Measurements from ENCODE around the gene BMAL2. TPM values are rescaled to one million over a fixed set of nuclear protein-coding genes. Genes with fewer than 3 reads are reported as not detected.

Gene BMAL2
- total RNA-seq, 2 donors from 2014 or later: 2.0 to 2.5 TPM

DNA sequence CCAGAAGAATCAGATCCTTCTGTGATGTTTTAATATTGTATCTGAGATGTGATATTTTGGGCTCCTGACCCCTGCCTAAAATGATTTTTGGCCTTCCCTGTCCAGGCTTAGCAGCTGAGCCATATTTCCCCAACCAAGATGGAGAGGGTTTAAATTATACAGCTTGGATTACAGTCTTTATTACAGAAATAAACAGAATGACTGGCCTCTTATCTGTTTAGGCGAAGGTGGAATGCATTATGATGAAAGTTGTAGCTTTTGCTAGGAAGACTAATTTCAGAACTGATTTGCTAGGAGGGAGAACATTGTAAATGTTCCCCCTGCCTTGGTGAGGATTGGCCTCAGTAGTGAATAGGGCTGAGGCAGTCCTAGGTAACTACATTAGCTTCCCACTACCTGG lies 23.3 kb downstream of the BMAL2 start:
- DNase-seq (ENCODE audit: low spot score): no peak
- 91% methylated on average over 1 of the region's 1 CpG for WGBS
- H3K27me3 ChIP-seq (replicated peaks; ENCODE audit: insufficient read depth): no peaks in the 10 kb centered on the region
- H3K36me3 ChIP-seq: no peaks in the 10 kb centered on the region
- no peak overlapping the region for H3K27ac ChIP-seq
- intact Hi-C loops (cut with DNase I): no loop called here
- no peak overlapping the region for H3K4me3 ChIP-seq
- TF ChIP-seq, protein P1, sequence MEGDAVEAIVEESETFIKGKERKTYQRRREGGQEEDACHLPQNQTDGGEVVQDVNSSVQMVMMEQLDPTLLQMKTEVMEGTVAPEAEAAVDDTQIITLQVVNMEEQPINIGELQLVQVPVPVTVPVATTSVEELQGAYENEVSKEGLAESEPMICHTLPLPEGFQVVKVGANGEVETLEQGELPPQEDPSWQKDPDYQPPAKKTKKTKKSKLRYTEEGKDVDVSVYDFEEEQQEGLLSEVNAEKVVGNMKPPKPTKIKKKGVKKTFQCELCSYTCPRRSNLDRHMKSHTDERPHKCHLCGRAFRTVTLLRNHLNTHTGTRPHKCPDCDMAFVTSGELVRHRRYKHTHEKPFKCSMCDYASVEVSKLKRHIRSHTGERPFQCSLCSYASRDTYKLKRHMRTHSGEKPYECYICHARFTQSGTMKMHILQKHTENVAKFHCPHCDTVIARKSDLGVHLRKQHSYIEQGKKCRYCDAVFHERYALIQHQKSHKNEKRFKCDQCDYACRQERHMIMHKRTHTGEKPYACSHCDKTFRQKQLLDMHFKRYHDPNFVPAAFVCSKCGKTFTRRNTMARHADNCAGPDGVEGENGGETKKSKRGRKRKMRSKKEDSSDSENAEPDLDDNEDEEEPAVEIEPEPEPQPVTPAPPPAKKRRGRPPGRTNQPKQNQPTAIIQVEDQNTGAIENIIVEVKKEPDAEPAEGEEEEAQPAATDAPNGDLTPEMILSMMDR (IDR thresholded peaks at IDR 0.05): no peak
- TF ChIP-seq POLR2AphosphoS5 (IDR thresholded peaks at IDR 0.05) (no peak), POLR2A (IDR thresholded peaks at IDR 0.05) (no peak)
- H3K9me3 ChIP-seq: no peaks in the 10 kb centered on the region
- no peaks in the 10 kb centered on the region for H3K4me1 ChIP-seq (replicated peaks)

DNA sequence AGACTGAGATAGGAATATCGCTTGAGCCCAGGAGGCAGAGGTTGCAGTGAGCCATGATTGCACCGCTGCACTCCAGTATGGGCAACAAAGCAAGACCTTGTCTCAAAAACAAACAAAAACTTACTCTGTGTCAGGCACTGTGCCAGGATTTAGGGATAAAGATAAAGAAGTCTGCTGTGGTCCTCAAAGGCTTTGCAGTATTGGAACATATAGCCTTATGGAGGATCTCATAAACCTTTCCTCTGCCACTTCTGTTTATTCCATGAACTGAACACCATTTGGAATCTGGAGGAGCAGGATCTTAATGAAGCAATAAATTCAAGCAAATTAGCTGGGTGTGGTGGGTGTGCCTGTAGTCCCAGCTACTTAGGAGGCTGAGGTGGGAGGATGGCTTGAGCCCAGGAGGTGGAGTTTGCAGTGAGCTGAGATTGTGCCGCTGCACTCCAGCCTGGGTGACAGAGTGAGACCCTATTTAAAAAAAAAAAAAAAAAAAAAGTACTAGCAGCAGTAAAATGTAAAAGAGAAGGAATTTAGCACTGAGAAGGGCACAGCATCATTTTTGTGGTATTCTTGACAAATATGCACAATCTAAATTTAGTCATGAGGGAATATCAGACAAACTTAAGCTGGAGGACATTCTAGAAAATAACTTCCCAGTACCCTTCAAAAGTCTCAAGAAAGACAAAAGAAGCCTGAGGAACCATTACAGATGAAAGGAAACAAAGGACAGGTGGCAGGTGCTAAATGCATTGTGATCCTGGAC lies 27.1 kb downstream of the BMAL2 start:
- no peak overlapping the region for H3K27ac ChIP-seq
- H3K4me3 ChIP-seq: no peak overlapping the region
- no peak for DNase-seq (ENCODE audit: low spot score)
- no peaks in the 10 kb centered on the region for H3K4me1 ChIP-seq (replicated peaks)
- no peaks in the 10 kb centered on the region for H3K27me3 ChIP-seq (replicated peaks; ENCODE audit: insufficient read depth)
- H3K36me3 ChIP-seq: no peaks in the 10 kb centered on the region
- H3K9me3 ChIP-seq: no peaks in the 10 kb centered on the region
- intact Hi-C loops (cut with DNase I): no loop called here
- 86% methylated on average over 3 of the region's 3 CpGs for WGBS
- no peak for TF ChIP-seq POLR2A (IDR thresholded peaks at IDR 0.05)
- TF ChIP-seq, protein P1 (IDR thresholded peaks at IDR 0.05): no peak
- no peak for TF ChIP-seq POLR2AphosphoS5 (IDR thresholded peaks at IDR 0.05)

DNA sequence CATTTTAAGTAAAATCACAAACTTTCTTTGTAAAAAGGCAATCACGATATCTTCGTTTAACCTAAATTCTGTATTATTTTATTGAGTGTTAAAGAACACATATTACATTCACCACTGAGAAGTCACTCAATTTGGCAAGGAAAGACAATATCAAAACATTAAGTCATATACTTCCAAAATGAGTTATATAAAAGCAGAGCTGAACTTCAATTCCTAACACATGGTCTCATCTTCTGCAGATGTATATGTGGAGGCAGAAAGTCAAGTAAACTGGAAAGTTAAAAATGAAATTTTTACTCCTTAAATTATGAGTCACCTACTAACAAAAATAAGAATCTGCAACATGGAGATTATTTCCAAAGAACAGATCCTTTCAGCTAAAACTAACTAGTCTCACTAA lies 28.7 kb downstream of the BMAL2 start:
- no peak for DNase-seq (ENCODE audit: low spot score)
- no peak for TF ChIP-seq POLR2A (IDR thresholded peaks at IDR 0.05)
- TF ChIP-seq, protein P1 (IDR thresholded peaks at IDR 0.05): no peak
- no peak for TF ChIP-seq POLR2AphosphoS5 (IDR thresholded peaks at IDR 0.05)
- Histone ChIP-seq H3K4me1 (replicated peaks) (no peaks in the 10 kb centered on the region), H3K36me3 (no peaks in the 10 kb centered on the region), H3K27me3 (replicated peaks; ENCODE audit: insufficient read depth) (no peaks in the 10 kb centered on the region), H3K9me3 (no peaks in the 10 kb centered on the region), H3K4me3 (no peak overlapping the region), H3K27ac (no peak overlapping the region)
- intact Hi-C loops (cut with DNase I): no loop called here
- WGBS: 91% methylated on average over 2 of the region's 2 CpGs

DNA sequence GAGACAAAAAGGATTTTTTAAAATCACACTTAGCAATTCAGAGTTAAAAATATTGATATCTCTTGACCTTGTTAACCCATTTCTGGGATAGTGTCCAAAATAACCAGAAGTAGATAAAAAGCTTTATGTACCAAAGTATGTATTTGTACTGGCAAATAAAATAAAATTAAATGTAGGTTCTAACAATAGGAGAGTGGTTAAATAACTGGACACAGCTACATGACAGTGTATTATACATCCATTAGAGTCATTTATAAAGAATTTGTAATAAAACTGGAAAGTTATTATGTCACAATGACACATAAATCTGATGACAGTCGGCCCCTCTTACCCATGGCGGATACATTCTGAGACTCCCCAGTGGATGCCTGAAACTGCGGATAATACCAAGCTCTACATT lies 34.0 kb downstream of the BMAL2 start:
- DNase-seq (ENCODE audit: low spot score): no peak
- Histone ChIP-seq H3K27ac (no peak overlapping the region), H3K4me3 (no peak overlapping the region), H3K27me3 (replicated peaks; ENCODE audit: insufficient read depth) (no peaks in the 10 kb centered on the region), H3K9me3 (no peaks in the 10 kb centered on the region), H3K4me1 (replicated peaks) (no peaks in the 10 kb centered on the region), H3K36me3 (no peaks in the 10 kb centered on the region)
- intact Hi-C loops (cut with DNase I): no loop called here
- TF ChIP-seq, protein P1 (IDR thresholded peaks at IDR 0.05): no peak
- TF ChIP-seq POLR2AphosphoS5 (IDR thresholded peaks at IDR 0.05): no peak
- no peak for TF ChIP-seq POLR2A (IDR thresholded peaks at IDR 0.05)
- WGBS: 78% methylated on average over 3 of the region's 3 CpGs

DNA sequence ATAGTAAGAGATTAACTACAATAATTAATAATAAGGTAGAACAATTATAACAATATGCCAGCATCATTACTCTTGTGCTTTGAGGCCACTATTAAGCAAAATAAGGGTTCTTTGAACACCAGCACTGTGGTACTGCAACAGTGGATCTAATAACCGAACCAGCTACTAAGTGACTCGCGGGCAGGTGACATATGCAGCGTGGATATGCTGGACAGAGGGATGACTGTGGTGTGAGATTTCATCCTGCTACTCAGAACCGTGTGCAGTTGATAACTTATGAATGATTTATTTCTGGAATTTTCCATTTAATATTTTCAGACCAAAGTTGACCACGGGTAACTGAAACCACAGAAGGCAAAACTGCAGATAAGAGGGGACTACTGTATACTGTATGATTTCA lies 34.4 kb downstream of the BMAL2 start:
- no peaks in the 10 kb centered on the region for H3K27me3 ChIP-seq (replicated peaks; ENCODE audit: insufficient read depth)
- H3K4me1 ChIP-seq (replicated peaks): no peaks in the 10 kb centered on the region
- H3K36me3 ChIP-seq: no peaks in the 10 kb centered on the region
- DNase-seq (ENCODE audit: low spot score): no peak
- no peak overlapping the region for H3K27ac ChIP-seq
- no peak overlapping the region for H3K4me3 ChIP-seq
- 87% methylated on average over 6 of the region's 6 CpGs for WGBS
- H3K9me3 ChIP-seq: no peaks in the 10 kb centered on the region
- intact Hi-C loops (cut with DNase I): no loop called here
- TF ChIP-seq, protein P1 (IDR thresholded peaks at IDR 0.05): no peak
- no peak for TF ChIP-seq POLR2A (IDR thresholded peaks at IDR 0.05)
- no peak for TF ChIP-seq POLR2AphosphoS5 (IDR thresholded peaks at IDR 0.05)
